HL-60 (cell line): ENCODE results near the gene SLC2A13.

Source experiments
- DNase-seq, 2 experiments: peaks; one replicate each; pipeline ENCODE4 v3.0.0-alpha.2; 2010 to 2020; ENCODE audit warnings: low read depth in 1 of 2, low spot score in 1 of 2
- H3K27ac ChIP-seq: fragments of 250-450 bp; sonication (Bioruptor Pico); replicated peaks from 2 replicates; pipeline ENCODE4 v1.5.1; 2020; ENCODE audit warnings: mild to moderate bottlenecking, moderate library complexity
- H3K27me3 ChIP-seq: fragments of 250-450 bp; sonication (Bioruptor Pico); 2 replicates; pipeline ENCODE4 v1.5.1; 2021; ENCODE audit warnings: mild to moderate bottlenecking, moderate library complexity; ENCODE audit not compliant: insufficient read depth, poor library complexity, severe bottlenecking
- H3K4me3 ChIP-seq: replicated peaks from 2 replicates; pipeline ENCODE4 v1.5.1; 2011; ENCODE audit warnings: mild to moderate bottlenecking, control low read depth, low read length; ENCODE audit not compliant: insufficient read depth
- GABPA ChIP-seq: IDR thresholded peaks from 2 replicates; pipeline ENCODE4 v1.6.1; 2012; ENCODE audit warnings: low read depth
- POLR2AphosphoS5 ChIP-seq: IDR thresholded peaks from 2 replicates; pipeline ENCODE4 v1.6.1; 2012; ENCODE audit warnings: low read depth
- SPI1 ChIP-seq: IDR thresholded peaks from 2 replicates; pipeline ENCODE4 v1.6.1; 2012; ENCODE audit warnings: low read depth, mild to moderate bottlenecking, borderline replicate concordance
- TF ChIP-seq, protein P1 (sequence below): IDR thresholded peaks from 2 replicates; pipeline ENCODE4 v1.6.1; 2012; ENCODE audit warnings: low read depth; ENCODE audit not compliant: insufficient replicate concordance
- TF ChIP-seq, protein P2 (sequence below): IDR thresholded peaks from one replicate; pipeline ENCODE4 v1.5.1; 2011; ENCODE audit warnings: low read length, control low read depth, inconsistent platforms; ENCODE audit not compliant: insufficient read depth

Gene SLC2A13

DNA sequence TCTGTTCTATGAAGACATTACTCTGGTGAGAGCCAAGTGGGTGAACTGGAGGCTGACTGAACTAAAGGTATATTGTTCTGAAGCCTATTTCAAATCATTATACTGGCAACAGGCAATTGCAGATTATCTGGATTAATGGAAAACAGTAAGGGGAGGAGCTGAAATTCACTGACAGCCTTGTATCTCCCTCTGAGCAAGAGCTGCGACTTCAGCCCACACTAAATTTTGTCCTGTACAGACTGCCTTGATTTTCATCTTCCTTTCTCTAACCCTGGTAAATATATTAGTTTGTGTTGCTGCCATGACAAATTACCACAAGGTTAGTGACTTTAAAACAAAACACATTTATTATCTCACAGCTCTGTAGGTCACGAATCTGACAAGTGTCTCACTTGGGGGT lies 231.1 kb downstream of the SLC2A13 start:
- Histone ChIP-seq H3K27me3 (no peaks in the 10 kb centered on the region), H3K4me3 (no peak overlapping the region), H3K27ac (no peak overlapping the region)
- no peak for DNase-seq
- TF ChIP-seq, protein P1, sequence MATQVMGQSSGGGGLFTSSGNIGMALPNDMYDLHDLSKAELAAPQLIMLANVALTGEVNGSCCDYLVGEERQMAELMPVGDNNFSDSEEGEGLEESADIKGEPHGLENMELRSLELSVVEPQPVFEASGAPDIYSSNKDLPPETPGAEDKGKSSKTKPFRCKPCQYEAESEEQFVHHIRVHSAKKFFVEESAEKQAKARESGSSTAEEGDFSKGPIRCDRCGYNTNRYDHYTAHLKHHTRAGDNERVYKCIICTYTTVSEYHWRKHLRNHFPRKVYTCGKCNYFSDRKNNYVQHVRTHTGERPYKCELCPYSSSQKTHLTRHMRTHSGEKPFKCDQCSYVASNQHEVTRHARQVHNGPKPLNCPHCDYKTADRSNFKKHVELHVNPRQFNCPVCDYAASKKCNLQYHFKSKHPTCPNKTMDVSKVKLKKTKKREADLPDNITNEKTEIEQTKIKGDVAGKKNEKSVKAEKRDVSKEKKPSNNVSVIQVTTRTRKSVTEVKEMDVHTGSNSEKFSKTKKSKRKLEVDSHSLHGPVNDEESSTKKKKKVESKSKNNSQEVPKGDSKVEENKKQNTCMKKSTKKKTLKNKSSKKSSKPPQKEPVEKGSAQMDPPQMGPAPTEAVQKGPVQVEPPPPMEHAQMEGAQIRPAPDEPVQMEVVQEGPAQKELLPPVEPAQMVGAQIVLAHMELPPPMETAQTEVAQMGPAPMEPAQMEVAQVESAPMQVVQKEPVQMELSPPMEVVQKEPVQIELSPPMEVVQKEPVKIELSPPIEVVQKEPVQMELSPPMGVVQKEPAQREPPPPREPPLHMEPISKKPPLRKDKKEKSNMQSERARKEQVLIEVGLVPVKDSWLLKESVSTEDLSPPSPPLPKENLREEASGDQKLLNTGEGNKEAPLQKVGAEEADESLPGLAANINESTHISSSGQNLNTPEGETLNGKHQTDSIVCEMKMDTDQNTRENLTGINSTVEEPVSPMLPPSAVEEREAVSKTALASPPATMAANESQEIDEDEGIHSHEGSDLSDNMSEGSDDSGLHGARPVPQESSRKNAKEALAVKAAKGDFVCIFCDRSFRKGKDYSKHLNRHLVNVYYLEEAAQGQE: no peak
- TF ChIP-seq GABPA (no peak), SPI1 (no peak), POLR2AphosphoS5 (no peak)
- TF ChIP-seq, protein P2, sequence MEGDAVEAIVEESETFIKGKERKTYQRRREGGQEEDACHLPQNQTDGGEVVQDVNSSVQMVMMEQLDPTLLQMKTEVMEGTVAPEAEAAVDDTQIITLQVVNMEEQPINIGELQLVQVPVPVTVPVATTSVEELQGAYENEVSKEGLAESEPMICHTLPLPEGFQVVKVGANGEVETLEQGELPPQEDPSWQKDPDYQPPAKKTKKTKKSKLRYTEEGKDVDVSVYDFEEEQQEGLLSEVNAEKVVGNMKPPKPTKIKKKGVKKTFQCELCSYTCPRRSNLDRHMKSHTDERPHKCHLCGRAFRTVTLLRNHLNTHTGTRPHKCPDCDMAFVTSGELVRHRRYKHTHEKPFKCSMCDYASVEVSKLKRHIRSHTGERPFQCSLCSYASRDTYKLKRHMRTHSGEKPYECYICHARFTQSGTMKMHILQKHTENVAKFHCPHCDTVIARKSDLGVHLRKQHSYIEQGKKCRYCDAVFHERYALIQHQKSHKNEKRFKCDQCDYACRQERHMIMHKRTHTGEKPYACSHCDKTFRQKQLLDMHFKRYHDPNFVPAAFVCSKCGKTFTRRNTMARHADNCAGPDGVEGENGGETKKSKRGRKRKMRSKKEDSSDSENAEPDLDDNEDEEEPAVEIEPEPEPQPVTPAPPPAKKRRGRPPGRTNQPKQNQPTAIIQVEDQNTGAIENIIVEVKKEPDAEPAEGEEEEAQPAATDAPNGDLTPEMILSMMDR: no peak

DNA sequence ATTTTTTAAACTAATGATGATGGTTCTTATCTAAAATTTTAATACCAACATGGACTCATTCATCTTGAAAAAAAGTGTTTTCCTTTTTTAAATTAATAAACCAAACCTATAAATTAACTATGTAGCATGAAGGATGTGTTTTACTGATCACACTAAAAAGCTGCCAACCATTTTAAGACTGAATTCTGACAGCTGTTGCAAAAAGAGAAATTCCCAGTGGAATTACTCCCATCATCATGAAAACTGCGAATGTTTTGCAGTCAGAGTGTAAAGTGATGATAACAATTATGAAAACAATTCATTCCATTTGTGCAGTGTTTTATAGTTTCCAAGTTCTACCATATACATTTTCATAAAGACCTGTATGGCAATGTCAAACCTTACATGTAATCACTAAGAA lies 232.8 kb downstream of the SLC2A13 start:
- no peaks in the 10 kb centered on the region for H3K27me3 ChIP-seq
- no peak overlapping the region for H3K4me3 ChIP-seq
- no peak for DNase-seq
- TF ChIP-seq GABPA (no peak), SPI1 (no peak), POLR2AphosphoS5 (no peak)
- TF ChIP-seq, protein P2: no peak
- TF ChIP-seq, protein P1: no peak
- no peak overlapping the region for H3K27ac ChIP-seq

DNA sequence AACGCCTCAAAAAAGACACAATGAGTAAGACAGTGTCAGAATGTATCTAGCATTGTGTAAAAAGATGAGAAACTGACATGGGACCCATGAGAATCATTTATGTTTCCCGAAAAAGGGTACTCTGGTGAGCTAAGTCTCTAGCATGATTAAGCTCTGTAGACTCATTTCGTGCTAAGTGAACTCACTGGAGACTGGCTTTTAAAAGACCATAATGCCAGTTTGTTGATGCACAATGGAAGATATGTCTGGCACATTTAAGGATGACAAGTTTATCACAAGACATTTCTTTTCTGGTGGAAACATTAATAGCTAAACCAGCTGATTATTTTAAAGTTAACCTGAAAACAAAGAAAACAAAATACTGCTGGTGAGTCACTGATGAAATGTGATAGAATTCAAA lies 233.5 kb downstream of the SLC2A13 start:
- no peak for DNase-seq
- no peak overlapping the region for H3K27ac ChIP-seq
- no peaks in the 10 kb centered on the region for H3K27me3 ChIP-seq
- TF ChIP-seq SPI1: no peak
- TF ChIP-seq, protein P1: no peak
- TF ChIP-seq, protein P2: no peak
- no peak for TF ChIP-seq GABPA
- TF ChIP-seq POLR2AphosphoS5: no peak
- no peak overlapping the region for H3K4me3 ChIP-seq
